Heart left ventricle (tissue), 16 donors: ENCODE measurements around the gene NFASC. TPM values are rescaled to one million over a fixed set of nuclear protein-coding genes. Genes with fewer than 3 reads are reported as not detected.

Source experiments
- ATAC-seq, 4 donors: fragments of 200-7000 bp; cut with Tn5 transposase; one replicate each; pipeline ENCODE4 v1.9.1; 2020 to 2022; ENCODE audit warnings: moderate library complexity in 4 of 4, mild to moderate bottlenecking in 3 of 4, moderate number of reproducible peaks in 1 of 4
- DNase-seq, 5 donors: peaks; one replicate each; pipeline ENCODE4 v3.0.0-alpha.2; 2020
- H3K27ac ChIP-seq, 12 donors: fragments of 200-600 bp; sonication (generic) in 4 of 12; one replicate each; pipeline versions ENCODE4 v1.5.0 to v1.8.0; 2016 to 2022; ENCODE audit warnings: mild to moderate bottlenecking in 2 of 12
- H3K27me3 ChIP-seq, 9 donors: fragments of 200-600 bp; sonication (generic) in 2 of 9; one replicate each; pipeline versions ENCODE4 v1.5.1 to v1.8.0; 2016 to 2022; ENCODE audit warnings: mild to moderate bottlenecking in 3 of 9
- H3K36me3 ChIP-seq, 9 donors: fragments of 200-600 bp; sonication (generic) in 2 of 9; one replicate each; pipeline versions ENCODE4 v1.5.0 to v1.8.0; 2018 to 2022; ENCODE audit warnings: mild to moderate bottlenecking in 2 of 9
- H3K4me1 ChIP-seq, 12 donors: fragments of 200-600 bp; sonication (generic) in 4 of 12; one replicate each; pipeline versions ENCODE4 v1.5.0 to v1.8.0; 2016 to 2022; ENCODE audit warnings: mild to moderate bottlenecking in 3 of 12
- H3K4me3 ChIP-seq, 12 donors: fragments of 200-600 bp; sonication (generic) in 4 of 12; one replicate each; pipeline versions ENCODE4 v1.5.0 to v1.8.0; 2017 to 2022; ENCODE audit warnings: mild to moderate bottlenecking in 9 of 12, moderate library complexity in 4 of 12
- H3K9me3 ChIP-seq, 12 donors: fragments of 200-600 bp; sonication (generic) in 4 of 12; one replicate each; pipeline versions ENCODE4 v1.5.0 to v1.8.0; 2016 to 2022; ENCODE audit warnings: mild to moderate bottlenecking in 1 of 12
- POLR2A ChIP-seq, 2 donors: fragments of 450-650 bp; IDR thresholded peaks; one replicate each; pipeline ENCODE4 v1.6.1; 2017; ENCODE audit warnings: antibody characterized with exemption in 2 of 2, mild to moderate bottlenecking in 2 of 2, moderate library complexity in 2 of 2
- WGBS, 4 donors: extraction: QIAGEN DNeasy Blood & Tissue Kit in 2 of 4; methylation state at CpG; one replicate each; pipeline versions ENCODE4 v1.1.5 to v1.1.7; 2013 to 2018; 5-methylcytosine and 5-hydroxymethylcytosine counted together
- intact Hi-C, 10 donors: fragments of 100-400 bp; cut with DNase I; formaldehyde crosslinking; loops; one replicate each; pipeline versions ENCODE4 v1.11.1 to v1.14.2; 2022
- polyA plus RNA-seq, 2 donors: library from polyadenylated mRNA; stranded (reverse); fragments of 200-250 nt; gene quantifications; one replicate each; pipeline ENCODE4 v1.2.3, GENCODE V29; 2013
- total RNA-seq, 9 donors: library from RNA; depleted of rRNA in 2 of 9; stranded (reverse); fragments of >200 nt in 2 of 9; fragmentation: NEBNext Ultra II Directional in 3 of 9; extraction: Animal tissue kit (Norgen Biotek cat#: 25700) in 3 of 9; gene quantifications; one replicate each; pipeline versions ENCODE4 v1.1.0 to v1.2.4, GENCODE V29; 2016 to 2023
- TF ChIP-seq, protein P1 (sequence below), 12 donors: fragments of 200-600 bp; sonication (generic) in 4 of 12; IDR thresholded peaks; one replicate each; pipeline versions ENCODE4 v1.5.0 to v1.8.0; 2018 to 2022; ENCODE audit warnings: antibody characterized with exemption in 12 of 12, mild to moderate bottlenecking in 5 of 12
- donor health status: ischemic (EF 13 %, LVEDD 7.1; RV severe dilation, severe dysfunction).
- donor health status: healthy with polysubstance abuse.
- donor health status: DM: no; HTN: yes; CAD: no.
- donor health status: DM: no; HTN: no; CAD: no.
- donor health status: ischemic (EF 25% LVEDD 6.9; RV normal size, moderate dysfunction).
- donor health status: ischemic (EF 25% LVEDD 5.7; RV mildly dilated, moderate dysfunction).
- donor health status: healthy.
- donor health status: DM: yes; HTN: yes; CAD: no.
- donor health status: ischemic (EF 35%, LVEDD 5.7; RV mildly dilated, moderate dysfunction).
- donor health status: nonischemic (EF 11% LVEDD 7.7; RV severe dilation, severe dysfunction).
- donor health status: DM: yes; HTN: yes; CAD: no.
- donor health status: PGD.
- donor health status: ischemic (EF 29% LVEDD 5.4; RV normal size, mild dysfunction).
- donor health status: nonischemic (EF 23%, LVEDD 6.1; RV moderate dilation, normal function).

NFASC gene
- total and polyA plus RNA-seq, 11 donors: 2.5 to 14.6 (median 10.3) TPM

GRCh38 chr1:204915861-204916495 lies 45.3 kb downstream of the NFASC start:
- 6 to 23% (median 9%) methylated on average over 5 of the region's 5 CpGs for whole genome bisulfite sequencing, 4 donors
- DNase-seq (no peak), ATAC-seq (peak in 3 of 4 donors; percentile 11 to 59 (median 18))
- H3K4me1 ChIP-seq: peaks cover 0 to 10% (median 0%) of the 10 kb centered on the region in 12 donors
- no peak overlapping the region for H3K27ac ChIP-seq
- H3K4me3 ChIP-seq: no peak overlapping the region
- H3K9me3 ChIP-seq: peaks cover 0 to 7% (median 0%) of the 10 kb centered on the region in 12 donors
- intact Hi-C loops: no loop called here
- no peaks in the 10 kb centered on the region for H3K36me3 ChIP-seq
- peaks cover 0 to 3% (median 0%) of the 10 kb centered on the region in 9 donors for H3K27me3 ChIP-seq
- TF ChIP-seq, protein P1, sequence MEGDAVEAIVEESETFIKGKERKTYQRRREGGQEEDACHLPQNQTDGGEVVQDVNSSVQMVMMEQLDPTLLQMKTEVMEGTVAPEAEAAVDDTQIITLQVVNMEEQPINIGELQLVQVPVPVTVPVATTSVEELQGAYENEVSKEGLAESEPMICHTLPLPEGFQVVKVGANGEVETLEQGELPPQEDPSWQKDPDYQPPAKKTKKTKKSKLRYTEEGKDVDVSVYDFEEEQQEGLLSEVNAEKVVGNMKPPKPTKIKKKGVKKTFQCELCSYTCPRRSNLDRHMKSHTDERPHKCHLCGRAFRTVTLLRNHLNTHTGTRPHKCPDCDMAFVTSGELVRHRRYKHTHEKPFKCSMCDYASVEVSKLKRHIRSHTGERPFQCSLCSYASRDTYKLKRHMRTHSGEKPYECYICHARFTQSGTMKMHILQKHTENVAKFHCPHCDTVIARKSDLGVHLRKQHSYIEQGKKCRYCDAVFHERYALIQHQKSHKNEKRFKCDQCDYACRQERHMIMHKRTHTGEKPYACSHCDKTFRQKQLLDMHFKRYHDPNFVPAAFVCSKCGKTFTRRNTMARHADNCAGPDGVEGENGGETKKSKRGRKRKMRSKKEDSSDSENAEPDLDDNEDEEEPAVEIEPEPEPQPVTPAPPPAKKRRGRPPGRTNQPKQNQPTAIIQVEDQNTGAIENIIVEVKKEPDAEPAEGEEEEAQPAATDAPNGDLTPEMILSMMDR (IDR thresholded peaks at IDR 0.05): no peak
- TF ChIP-seq POLR2A (IDR thresholded peaks at IDR 0.05): no peak

DNA sequence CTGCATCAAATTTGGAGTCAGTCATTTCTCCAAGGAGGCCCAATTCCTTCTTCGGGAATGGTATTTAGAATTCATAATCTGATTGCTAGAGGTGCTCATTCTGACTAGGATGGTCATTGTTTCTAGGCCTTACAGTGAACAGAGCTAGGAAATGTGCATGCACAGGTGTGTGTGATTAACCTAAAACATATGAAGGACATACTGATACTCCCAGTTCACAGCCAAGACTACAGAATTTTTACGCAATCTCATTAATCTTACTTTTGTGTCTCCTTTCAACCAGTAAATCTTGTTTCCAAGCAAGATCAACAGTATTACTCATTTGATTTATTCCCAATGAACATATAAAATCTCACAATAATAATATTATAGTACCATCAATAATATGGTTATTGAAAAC lies 47.1 kb downstream of the NFASC start:
- Histone ChIP-seq H3K4me1 (peaks cover 0 to 10% (median 1%) of the 10 kb centered on the region in 12 donors), H3K9me3 (peaks cover 0 to 7% (median 0%) of the 10 kb centered on the region in 12 donors), H3K27me3 (peaks cover 0 to 7% (median 0%) of the 10 kb centered on the region in 9 donors), H3K27ac (no peak overlapping the region), H3K36me3 (no peaks in the 10 kb centered on the region), H3K4me3 (no peak overlapping the region)
- no peak for DNase-seq
- WGBS, 4 donors: 95 to 99% (median 97%) methylated on average over 2 of the region's 2 CpGs
- intact Hi-C loops: no loop called here
- ATAC-seq: no peak
- TF ChIP-seq, protein P1 (IDR thresholded peaks at IDR 0.05): no peak

DNA sequence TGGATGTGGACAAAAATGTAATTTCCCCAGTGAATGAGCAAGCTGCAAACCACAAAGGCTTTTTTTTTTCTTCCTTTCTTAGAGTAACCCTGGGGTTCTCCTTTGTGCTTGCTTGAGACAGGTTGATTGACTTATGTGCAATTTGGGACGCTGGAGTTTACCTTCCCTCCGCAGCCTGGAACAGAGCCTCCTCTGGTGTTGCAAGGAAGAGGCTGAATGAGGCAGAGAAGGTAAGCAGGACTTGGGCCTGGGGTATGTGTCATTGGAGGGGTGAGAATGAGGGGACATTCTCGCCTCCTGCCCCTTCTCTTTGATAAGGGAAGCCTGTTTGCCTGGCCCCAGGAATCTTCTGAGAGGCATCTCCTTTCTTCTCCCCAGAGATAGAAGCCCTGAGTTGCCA lies 49.8 kb downstream of the NFASC start:
- ATAC-seq: no peak
- no peak for TF ChIP-seq POLR2A (IDR thresholded peaks at IDR 0.05)
- TF ChIP-seq, protein P1 (IDR thresholded peaks at IDR 0.05): no peak
- H3K4me3 ChIP-seq: no peak overlapping the region
- peaks cover 0 to 24% (median 8%) of the 10 kb centered on the region in 12 donors for H3K4me1 ChIP-seq
- peaks cover 0 to 9% (median 0%) of the 10 kb centered on the region in 9 donors for H3K27me3 ChIP-seq
- no peaks in the 10 kb centered on the region for H3K36me3 ChIP-seq
- intact Hi-C loops: no loop called here
- H3K27ac ChIP-seq: no peak overlapping the region
- 66 to 83% (median 81%) methylated on average over 3 of the region's 3 CpGs for WGBS, 4 donors
- H3K9me3 ChIP-seq: peaks cover 0 to 7% (median 0%) of the 10 kb centered on the region in 12 donors
- DNase-seq: no peak

GRCh38 chr1:204920967-204921366 lies 50.3 kb downstream of the NFASC start:
- H3K4me1 ChIP-seq: peaks cover 0 to 20% (median 8%) of the 10 kb centered on the region in 12 donors
- TF ChIP-seq POLR2A (IDR thresholded peaks at IDR 0.05): no peak
- TF ChIP-seq, protein P1 (IDR thresholded peaks at IDR 0.05): no peak
- WGBS, 4 donors: 84 to 90% (median 88%) methylated on average over 7 of the region's 7 CpGs
- no peaks in the 10 kb centered on the region for H3K36me3 ChIP-seq
- no peak for ATAC-seq
- H3K27me3 ChIP-seq: peaks cover 0 to 9% (median 0%) of the 10 kb centered on the region in 9 donors
- H3K4me3 ChIP-seq: no peak overlapping the region
- peaks cover 0 to 7% (median 0%) of the 10 kb centered on the region in 12 donors for H3K9me3 ChIP-seq
- intact Hi-C loops: no loop called here
- DNase-seq: no peak
- H3K27ac ChIP-seq: no peak overlapping the region
